Peyer's patch (tissue), 4 donors: ENCODE measurements around the gene RAP1A.

Experiments used
- CTCF ChIP-seq, 6 experiments: fragments of 450-650 bp in 4 of 6; fragments of 200-600 bp in 2 of 6; sonication (generic) in 1 of 6; IDR thresholded peaks; one replicate each; pipeline ENCODE4 v1.5.1; 2017 to 2019; ENCODE audit warnings: antibody characterized with exemption in 6 of 6, mild to moderate bottlenecking in 3 of 6, moderate library complexity in 1 of 6
- POLR2A ChIP-seq, 2 donors: fragments of 450-650 bp; IDR thresholded peaks; one replicate each; pipeline ENCODE4 v1.5.1; 2017; ENCODE audit warnings: antibody characterized with exemption in 2 of 2, mild to moderate bottlenecking in 2 of 2, moderate library complexity in 2 of 2

DNA sequence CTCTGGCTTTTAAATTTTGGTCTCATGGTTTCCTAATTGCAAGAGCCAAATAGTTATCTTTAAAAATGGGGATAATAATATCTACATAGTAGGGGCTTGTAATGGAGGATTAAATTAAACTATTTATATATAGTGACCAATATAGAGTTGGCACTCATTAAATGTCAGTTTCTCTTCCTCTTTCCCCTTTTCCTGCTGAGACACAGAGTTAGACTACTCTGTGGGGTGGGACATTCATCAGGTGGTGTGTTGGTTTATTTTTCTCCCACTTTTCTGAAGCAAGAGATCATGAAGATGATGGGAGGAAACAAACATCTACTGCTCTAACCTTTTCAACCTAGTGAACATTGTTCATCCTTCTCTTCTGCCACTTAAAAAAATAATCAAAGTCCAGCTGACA is 17.3 kb upstream of the RAP1A start:
- TF ChIP-seq CTCF (IDR thresholded peaks at IDR 0.05), result no peak
- no peak for TF ChIP-seq POLR2A (IDR thresholded peaks at IDR 0.05)
